Stimulated activated memory B cell treated with anti-CD40 and anti-IgM and Interleukin-4, amounts not matched to agents 10 μg/mL and 1 μg/mL and 100 μg/mL, for 72 hours (primary cell): ENCODE results near the gene CDK14.

Experiments used
- ATAC-seq: fragments of 150-1000 bp; cut with Tn5 transposase; 2 replicates; pipeline ENCODE4 v1.10.0; 2021
- H3K27ac Mint-ChIP-seq: one replicate; pipeline ENCODE4 v1.8.0; 2022; ENCODE audit warnings: mild to moderate bottlenecking, mixed read lengths
- H3K27me3 Mint-ChIP-seq: one replicate; pipeline ENCODE4 v1.8.0; 2022; ENCODE audit warnings: mixed read lengths
- H3K36me3 Mint-ChIP-seq: one replicate; pipeline ENCODE4 v1.8.0; 2022; ENCODE audit warnings: mixed read lengths
- H3K4me1 Mint-ChIP-seq: one replicate; pipeline ENCODE4 v1.8.0; 2022; ENCODE audit warnings: mixed read lengths
- H3K4me3 Mint-ChIP-seq: one replicate; pipeline ENCODE4 v1.8.0; 2022; ENCODE audit warnings: mild to moderate bottlenecking, moderate library complexity, mixed read lengths
- H3K9me3 Mint-ChIP-seq: one replicate; pipeline ENCODE4 v1.8.0; 2022; ENCODE audit warnings: mixed read lengths

The CDK14 gene

DNA sequence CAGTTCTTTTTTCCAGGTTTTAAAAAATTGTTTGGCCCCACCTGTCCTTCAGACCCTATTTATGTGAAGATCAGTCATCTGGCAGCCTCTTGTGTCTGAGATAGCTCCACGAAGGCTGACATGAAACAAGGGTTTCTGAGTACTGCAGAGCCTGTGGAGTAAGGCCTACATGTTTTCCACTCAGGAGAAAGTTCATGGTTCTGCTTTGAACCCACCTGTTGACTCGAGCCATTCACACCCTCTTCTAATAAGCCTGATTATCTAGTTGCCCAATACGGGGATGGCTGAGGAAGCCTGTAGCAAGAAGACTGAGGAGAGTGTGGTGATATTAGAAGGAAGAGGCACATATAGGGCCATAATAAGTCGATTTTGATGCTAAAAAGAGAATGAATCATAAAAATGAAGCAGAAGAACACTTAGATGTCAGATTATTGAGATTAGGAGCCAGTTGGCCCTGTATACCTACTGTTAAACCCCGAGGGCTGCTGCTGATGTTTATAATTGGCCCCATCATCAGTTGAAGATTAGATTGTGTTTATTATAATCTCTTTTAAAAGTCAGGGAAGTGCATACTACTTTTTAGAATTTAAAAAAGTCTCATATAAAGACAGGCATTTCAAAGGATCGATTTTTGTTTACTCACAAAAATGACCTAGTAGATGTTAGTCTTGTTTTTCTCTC lies 109.4 kb downstream of the CDK14 start:
- H3K27me3 Mint-ChIP-seq = no peaks in the 10 kb centered on the region
- H3K27ac Mint-ChIP-seq = peak overlapping the region; percentile 92
- H3K9me3 Mint-ChIP-seq = no peaks in the 10 kb centered on the region
- no peak for ATAC-seq
- no peaks in the 10 kb centered on the region for H3K36me3 Mint-ChIP-seq
- H3K4me3 Mint-ChIP-seq = no peak overlapping the region
- H3K4me1 Mint-ChIP-seq = peaks cover 63% of the 10 kb centered on the region

DNA sequence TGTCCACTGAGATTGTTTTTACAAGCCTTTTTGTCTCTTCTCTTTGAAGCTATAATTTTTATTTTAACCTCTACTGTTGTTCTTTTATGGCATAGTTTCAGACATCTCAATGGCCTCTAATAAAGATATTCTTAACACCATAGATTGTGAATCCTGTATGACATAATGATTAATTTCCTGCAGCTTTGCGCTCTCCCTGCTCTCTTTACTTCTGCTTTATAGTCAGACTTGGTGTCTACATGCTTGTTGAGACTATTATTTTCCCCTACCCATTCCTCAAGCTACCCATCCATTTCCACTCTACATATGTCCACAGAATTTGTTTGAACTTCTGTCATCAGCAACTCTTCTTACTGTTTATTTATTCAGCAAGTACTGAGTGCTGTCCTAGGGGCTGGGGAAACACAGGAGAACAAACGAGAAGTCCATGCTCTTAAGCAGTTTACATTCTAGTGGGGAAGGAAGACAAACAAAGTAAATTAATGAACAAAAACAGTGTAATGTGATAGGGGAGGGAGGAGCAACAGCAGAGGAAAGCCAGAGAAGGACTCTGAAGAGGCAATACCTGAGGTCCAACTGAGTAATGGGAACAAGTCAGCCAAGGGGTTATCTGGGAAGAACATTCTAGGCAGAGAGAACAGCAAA lies 110.1 kb downstream of the CDK14 start:
- no peaks in the 10 kb centered on the region for H3K27me3 Mint-ChIP-seq
- ATAC-seq = no peak
- H3K36me3 Mint-ChIP-seq = no peaks in the 10 kb centered on the region
- H3K4me1 Mint-ChIP-seq = peaks cover 60% of the 10 kb centered on the region
- H3K4me3 Mint-ChIP-seq = no peak overlapping the region
- H3K27ac Mint-ChIP-seq = peak overlapping the region; percentile 92
- no peaks in the 10 kb centered on the region for H3K9me3 Mint-ChIP-seq

DNA sequence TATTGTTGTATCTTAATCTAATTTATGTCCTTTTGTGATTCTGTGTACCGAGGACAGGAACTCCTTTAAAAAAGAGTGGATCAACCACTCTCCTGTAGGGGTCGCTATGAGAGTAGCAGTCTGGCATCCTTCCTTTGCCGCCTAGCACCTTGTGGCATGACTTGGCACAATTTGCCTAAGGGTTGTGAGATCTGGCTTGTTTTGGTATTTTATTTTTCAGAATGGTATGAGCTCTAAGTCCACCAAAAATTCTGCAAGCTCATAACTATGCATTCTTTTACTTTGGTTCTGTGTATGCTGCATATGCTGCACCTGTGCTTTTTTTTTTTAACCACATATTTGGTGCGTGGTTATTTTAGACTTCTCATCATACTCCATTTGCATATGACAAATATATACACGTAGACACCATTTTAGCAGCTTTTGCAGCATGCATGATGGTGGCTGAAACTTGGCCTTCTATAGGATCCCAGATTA lies 112.8 kb downstream of the CDK14 start:
- H3K9me3 Mint-ChIP-seq = no peaks in the 10 kb centered on the region
- peak overlapping the region; percentile 85 for H3K4me3 Mint-ChIP-seq
- peak; percentile 77 for ATAC-seq
- no peaks in the 10 kb centered on the region for H3K27me3 Mint-ChIP-seq
- H3K4me1 Mint-ChIP-seq = peaks cover 78% of the 10 kb centered on the region
- peak overlapping the region; percentile 92 for H3K27ac Mint-ChIP-seq
- H3K36me3 Mint-ChIP-seq = no peaks in the 10 kb centered on the region

DNA sequence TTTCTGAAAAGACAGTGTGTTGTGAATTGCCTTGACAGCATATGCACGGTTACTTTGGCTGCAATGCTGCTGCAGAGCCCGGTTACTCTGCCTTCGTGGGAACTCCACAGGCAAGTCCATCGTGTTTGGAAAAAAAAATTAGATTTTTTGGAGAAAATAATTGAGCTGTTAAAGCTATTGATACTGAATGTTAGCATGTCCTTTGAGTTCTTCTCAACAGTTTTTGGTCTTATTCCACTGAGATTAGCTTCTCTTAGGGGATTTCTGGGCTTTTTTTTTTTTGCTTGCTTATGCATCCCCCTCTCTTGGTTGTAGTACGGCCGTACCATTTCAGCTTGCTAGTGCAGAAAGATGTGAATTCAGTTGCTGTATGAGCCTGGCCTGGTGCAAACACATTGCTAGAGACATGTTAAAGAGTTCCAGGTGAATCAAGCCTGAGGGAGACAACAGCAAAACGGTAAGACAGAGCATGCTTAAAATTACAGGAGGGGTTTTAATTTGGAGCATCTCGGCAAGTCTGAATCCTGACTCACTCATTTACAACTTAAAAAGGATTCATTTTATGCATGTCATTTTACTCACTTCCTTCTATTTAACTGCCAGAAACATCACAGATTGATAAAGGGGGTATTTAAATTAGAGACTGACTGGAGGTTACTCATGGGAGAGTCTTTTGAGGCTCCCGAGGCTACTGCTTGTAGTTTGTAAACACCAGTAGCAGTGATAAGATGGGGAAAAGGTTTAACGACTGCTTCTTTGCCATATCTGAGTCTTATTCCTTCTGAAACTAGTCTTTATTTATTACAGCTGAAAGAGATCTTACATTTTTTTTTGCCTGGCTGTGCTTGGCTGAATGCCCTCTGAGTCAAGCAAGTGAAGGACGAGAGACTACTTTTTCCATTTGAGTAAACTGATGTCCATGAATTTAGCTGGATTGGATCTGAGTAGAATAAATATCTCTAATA lies 113.7 kb downstream of the CDK14 start:
- no peaks in the 10 kb centered on the region for H3K9me3 Mint-ChIP-seq
- H3K4me3 Mint-ChIP-seq = peak overlapping the region; percentile 85
- peak; percentile 80 for ATAC-seq
- peak overlapping the region; percentile 92 for H3K27ac Mint-ChIP-seq
- H3K4me1 Mint-ChIP-seq = peaks cover 85% of the 10 kb centered on the region
- H3K27me3 Mint-ChIP-seq = no peaks in the 10 kb centered on the region
- no peaks in the 10 kb centered on the region for H3K36me3 Mint-ChIP-seq

DNA sequence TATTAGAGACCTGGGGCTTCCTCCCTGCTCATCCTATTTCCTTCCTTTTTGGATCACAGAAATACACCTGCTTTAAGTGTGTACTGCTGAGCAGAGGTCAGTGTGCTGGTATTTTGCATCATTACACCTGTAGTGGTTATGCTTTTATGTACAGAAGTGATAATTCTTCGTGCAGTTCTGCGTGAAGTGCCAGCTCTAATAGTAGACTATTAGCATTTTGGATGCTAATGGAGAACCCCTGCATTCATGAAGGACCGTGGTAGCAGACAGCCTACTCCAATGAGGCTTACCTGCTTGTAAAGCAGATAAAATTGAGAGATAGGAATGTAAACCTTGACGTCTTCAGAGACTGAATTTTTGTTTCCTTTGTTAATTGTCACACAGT lies 114.3 kb downstream of the CDK14 start:
- Mint-ChIP-seq H3K27me3 (no peaks in the 10 kb centered on the region), H3K27ac (peak overlapping the region; percentile 92), H3K9me3 (no peaks in the 10 kb centered on the region), H3K4me3 (peak overlapping the region; percentile 85), H3K36me3 (peaks cover 4% of the 10 kb centered on the region), H3K4me1 (peaks cover 89% of the 10 kb centered on the region)
- no peak for ATAC-seq

DNA sequence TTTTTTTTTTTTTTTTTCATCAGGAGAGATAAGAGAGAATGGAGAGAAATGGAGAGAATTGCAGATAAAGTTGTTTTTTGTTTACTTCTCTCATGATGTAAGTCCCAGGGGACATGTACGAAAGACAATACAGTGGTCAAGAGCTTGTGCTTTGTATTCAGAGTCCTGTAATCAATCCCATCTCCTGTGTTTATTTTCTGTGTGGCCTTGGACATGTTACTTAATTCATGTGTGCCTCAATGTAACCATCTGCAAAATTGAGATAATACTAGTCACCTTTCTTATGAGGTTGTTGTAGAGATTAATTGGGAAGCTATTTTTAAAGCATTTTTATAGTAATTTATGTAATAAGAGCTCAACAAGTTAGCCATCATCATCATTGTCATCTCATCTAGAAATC lies 117.5 kb downstream of the CDK14 start:
- Mint-ChIP-seq H3K27ac (peak overlapping the region; percentile 92), H3K9me3 (no peaks in the 10 kb centered on the region), H3K27me3 (no peaks in the 10 kb centered on the region), H3K4me1 (peaks cover 91% of the 10 kb centered on the region), H3K4me3 (peak overlapping the region; percentile 43), H3K36me3 (peaks cover 8% of the 10 kb centered on the region)
- no peak for ATAC-seq

DNA sequence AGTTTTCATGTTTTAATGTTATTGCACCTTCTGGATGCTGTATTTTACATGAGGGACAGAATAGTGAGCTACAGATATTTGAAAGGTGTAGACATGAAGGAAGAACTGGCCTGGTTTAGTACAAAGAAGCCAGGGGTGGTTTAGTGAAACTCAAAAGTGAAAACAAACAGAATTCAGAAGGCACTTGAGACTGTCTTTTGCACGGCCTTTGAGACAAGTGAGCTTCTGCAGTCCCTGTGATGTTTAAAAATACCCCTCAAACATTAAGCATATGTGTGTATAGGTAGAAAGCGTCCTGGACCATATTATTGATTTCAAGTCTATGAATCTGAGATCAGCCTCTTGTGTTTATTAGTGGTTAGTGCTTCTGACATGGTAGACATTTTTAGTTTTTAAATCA lies 118.9 kb downstream of the CDK14 start:
- Mint-ChIP-seq H3K27me3 (no peaks in the 10 kb centered on the region), H3K27ac (peak overlapping the region; percentile 92), H3K4me1 (peaks cover 91% of the 10 kb centered on the region), H3K36me3 (peaks cover 16% of the 10 kb centered on the region), H3K4me3 (peak overlapping the region; percentile 80), H3K9me3 (no peaks in the 10 kb centered on the region)
- ATAC-seq = no peak

DNA sequence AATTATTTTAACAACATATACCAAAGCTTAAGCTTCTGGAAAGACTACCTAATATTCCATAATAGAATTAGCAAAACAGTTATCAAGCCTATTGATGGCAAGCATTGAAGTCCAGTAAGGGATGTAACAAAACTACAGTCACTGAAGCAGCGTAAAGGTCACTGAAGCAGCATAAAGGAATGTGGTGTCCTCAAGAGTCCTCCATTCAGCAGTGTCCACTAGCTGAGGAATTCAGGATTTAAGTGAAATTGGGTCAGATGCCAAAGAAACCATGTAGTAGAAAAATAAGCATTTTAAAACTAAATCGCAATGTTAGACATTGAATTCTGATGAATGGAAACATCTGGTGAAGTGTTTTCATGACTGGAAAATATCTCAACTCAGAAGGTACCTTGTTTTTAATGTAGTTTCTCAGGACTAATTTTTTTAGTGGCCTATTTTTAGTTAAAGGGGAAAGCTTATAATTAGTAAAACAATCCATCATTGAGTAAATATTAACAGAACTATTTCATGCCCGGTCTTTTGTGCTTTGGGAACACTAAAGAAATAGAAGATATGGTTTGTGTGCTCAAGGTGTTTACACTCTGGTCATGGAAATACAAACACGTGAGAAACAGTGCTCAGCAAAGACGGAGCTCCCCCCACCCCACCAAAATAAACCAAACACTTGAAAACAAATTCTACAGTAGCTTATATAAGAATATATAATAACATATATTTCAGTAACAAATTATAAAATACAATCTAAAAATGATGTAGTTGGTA lies 121.4 kb downstream of the CDK14 start:
- peaks cover 97% of the 10 kb centered on the region for H3K4me1 Mint-ChIP-seq
- peak overlapping the region; percentile 92 for H3K27ac Mint-ChIP-seq
- H3K4me3 Mint-ChIP-seq = no peak overlapping the region
- H3K36me3 Mint-ChIP-seq = peaks cover 26% of the 10 kb centered on the region
- H3K9me3 Mint-ChIP-seq = no peaks in the 10 kb centered on the region
- no peak for ATAC-seq
- H3K27me3 Mint-ChIP-seq = no peaks in the 10 kb centered on the region

DNA sequence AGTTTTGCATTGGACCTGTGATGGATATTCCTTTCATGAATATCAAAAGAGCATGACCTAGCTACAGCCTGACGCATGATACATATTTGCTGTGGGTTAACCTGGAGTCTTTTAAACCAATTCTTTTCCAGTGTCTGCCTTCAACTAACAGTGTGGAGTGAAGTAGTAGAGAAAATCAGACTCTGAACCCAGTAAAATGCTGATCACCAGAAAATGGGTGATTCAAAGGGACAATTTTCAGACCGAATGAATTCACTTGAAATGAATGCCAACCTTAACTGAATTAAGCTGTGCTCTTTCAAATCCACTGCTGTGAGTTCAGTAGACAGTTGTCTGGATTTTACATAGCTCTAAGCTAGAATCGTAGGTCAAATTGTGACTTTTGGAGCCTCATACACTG lies 123.0 kb downstream of the CDK14 start:
- Mint-ChIP-seq H3K4me3 (no peak overlapping the region), H3K9me3 (no peaks in the 10 kb centered on the region), H3K27ac (peak overlapping the region; percentile 92), H3K4me1 (peaks cover 96% of the 10 kb centered on the region), H3K36me3 (peaks cover 35% of the 10 kb centered on the region), H3K27me3 (no peaks in the 10 kb centered on the region)
- ATAC-seq = no peak

DNA sequence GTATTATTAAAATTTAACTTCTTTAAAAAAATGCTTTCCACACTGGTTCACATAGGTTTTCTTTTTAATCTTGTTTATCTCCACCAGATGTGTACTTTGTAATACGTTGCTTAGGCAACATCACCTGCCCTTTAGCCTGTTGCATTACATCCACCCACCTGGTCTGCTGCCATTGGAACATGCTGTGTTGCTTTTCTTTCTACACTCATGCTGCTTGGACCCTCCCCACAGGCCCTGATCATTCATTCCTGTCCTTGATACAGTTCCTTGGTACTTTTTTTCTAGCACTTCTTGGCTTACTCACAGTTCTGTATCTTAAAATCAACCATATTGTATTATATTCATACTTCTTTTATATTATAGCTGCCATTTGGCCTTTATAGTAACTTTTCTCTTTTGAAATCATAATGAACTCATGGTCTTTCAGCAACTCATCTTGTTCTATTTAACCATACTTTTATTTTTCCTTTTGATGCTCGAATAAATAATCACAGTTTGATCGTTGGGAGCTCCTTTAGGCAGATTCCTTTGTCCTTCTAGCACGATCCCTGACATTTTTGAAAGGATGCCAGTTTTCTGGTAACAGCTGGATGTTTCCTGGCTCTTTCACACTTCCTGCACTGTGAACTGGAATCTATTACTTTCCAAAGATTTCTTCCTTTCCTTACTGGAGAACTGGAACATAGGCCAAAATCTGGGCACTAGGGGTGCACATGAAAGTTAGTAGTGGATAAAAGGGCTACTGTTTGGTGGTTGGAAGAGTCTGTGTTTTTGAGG lies 125.1 kb downstream of the CDK14 start:
- H3K9me3 Mint-ChIP-seq = no peaks in the 10 kb centered on the region
- H3K27ac Mint-ChIP-seq = peak overlapping the region; percentile 92
- no peak overlapping the region for H3K4me3 Mint-ChIP-seq
- H3K27me3 Mint-ChIP-seq = no peaks in the 10 kb centered on the region
- ATAC-seq = no peak
- peaks cover 30% of the 10 kb centered on the region for H3K36me3 Mint-ChIP-seq
- H3K4me1 Mint-ChIP-seq = peaks cover 98% of the 10 kb centered on the region

DNA sequence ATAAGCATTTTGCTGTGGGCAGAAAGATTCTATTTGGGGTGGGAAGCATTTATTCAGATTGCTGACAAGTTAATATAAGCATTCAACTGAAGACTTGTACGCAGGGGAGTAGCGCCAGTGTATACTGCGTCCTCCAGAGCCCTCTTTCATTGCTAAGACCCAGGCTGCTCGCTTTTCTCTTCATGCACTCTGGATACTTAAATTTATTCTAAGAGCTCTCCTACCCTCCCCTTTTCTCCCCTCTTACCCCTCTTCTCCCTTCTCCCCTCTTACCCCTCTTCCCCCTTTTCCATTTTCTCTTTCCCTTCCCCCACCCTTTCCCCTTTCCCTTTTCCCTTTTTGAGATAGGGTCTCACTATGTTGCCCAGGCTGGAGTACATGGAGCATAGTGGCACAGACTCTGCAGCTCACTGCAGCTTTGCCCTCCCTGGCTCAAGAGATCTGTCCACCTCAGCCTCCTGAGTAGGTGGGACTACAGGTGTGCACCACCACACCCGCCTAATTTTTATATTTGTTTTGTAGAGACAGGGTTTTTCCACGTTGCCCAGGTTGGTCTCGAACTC lies 125.8 kb downstream of the CDK14 start:
- H3K4me3 Mint-ChIP-seq = no peak overlapping the region
- no peaks in the 10 kb centered on the region for H3K27me3 Mint-ChIP-seq
- peaks cover 30% of the 10 kb centered on the region for H3K36me3 Mint-ChIP-seq
- peaks cover 98% of the 10 kb centered on the region for H3K4me1 Mint-ChIP-seq
- no peaks in the 10 kb centered on the region for H3K9me3 Mint-ChIP-seq
- ATAC-seq = no peak
- peak overlapping the region; percentile 92 for H3K27ac Mint-ChIP-seq

DNA sequence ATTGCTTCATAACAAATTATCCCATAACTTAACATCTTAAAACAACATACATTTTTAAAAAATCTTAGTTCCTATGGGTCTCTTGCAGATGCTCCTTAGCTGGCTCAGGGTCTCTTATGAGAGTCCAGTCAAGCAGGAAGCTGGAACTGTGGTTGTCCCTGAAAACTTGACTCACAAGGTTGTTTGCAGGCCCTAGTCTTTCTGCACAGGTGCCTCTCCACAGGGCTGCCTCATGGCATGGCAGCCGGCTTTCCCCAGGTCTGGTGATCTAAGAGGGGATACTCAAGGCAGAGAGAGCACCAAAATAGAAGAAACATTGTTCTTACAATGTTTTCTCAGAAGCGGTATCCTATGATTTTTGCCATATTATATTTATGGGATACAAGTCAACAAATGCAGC lies 127.1 kb downstream of the CDK14 start:
- Mint-ChIP-seq H3K27me3 (no peaks in the 10 kb centered on the region), H3K36me3 (peaks cover 40% of the 10 kb centered on the region), H3K4me1 (peaks cover 98% of the 10 kb centered on the region), H3K27ac (peak overlapping the region; percentile 92), H3K9me3 (no peaks in the 10 kb centered on the region), H3K4me3 (no peak overlapping the region)
- no peak for ATAC-seq

DNA sequence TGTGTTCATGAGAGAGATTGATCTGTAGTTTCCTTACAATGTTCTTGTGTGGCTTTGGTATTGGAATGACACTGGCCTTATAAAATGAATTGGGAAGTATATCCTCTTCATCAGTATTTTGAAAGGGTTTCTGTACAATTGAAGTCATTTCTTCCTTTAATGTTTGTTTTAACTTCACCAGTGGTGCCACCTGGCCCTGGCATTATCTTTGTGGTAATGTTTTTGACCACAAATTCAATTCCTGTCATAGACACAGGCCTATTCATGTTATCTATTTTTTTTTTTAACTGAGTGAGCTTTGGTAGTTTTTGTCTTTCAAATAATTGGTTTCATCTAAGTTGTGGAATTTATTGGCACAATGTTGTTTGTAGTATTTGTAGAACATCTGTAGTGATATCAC lies 127.7 kb downstream of the CDK14 start:
- Mint-ChIP-seq H3K27me3 (no peaks in the 10 kb centered on the region), H3K4me3 (peak overlapping the region; percentile 18), H3K27ac (peak overlapping the region; percentile 92), H3K9me3 (no peaks in the 10 kb centered on the region), H3K4me1 (peaks cover 98% of the 10 kb centered on the region), H3K36me3 (peaks cover 40% of the 10 kb centered on the region)
- peak; percentile 70 for ATAC-seq

DNA sequence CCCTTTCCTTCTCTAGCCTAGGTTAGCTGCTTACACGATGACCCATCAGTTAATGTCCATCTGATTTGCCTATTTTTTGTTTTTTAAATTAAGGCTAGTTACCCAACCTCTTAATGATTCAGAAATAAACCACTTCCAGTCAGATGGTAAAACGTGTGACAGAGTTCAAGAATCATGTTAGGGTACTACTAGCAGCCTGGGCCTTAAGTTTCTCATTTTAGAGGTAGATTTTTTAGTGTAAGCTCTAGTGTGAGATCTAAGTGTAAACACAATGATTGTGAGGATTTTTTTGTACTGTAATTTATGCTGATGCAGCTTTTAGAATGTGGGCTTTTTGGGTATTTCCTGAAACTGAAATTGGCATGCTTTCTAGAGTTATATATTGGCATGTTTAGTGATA lies 130.0 kb downstream of the CDK14 start:
- peaks cover 98% of the 10 kb centered on the region for H3K4me1 Mint-ChIP-seq
- H3K36me3 Mint-ChIP-seq = peaks cover 56% of the 10 kb centered on the region
- H3K4me3 Mint-ChIP-seq = peak overlapping the region; percentile 73
- ATAC-seq = peak; percentile 39
- H3K27me3 Mint-ChIP-seq = no peaks in the 10 kb centered on the region
- H3K27ac Mint-ChIP-seq = peak overlapping the region; percentile 92
- peaks cover 12% of the 10 kb centered on the region for H3K9me3 Mint-ChIP-seq
